Natural killer cell (primary cell): ENCODE measurements around the gene TRIM56. TPM values are rescaled to one million over a fixed set of nuclear protein-coding genes. Genes with fewer than 3 reads are reported as not detected.
"Not testable (repeated sequence)": the region's sequence is repeated elsewhere in the genome, so short reads cannot be mapped to it uniquely, and the experiment has no call there.

ENCODE experiments used
- ATAC-seq, 3 donors: fragments of 150-1000 bp in 2 of 3; fragments of 200-7000 bp in 1 of 3; cut with Tn5 transposase; 1 replicate in 1 of 3; 2 replicates in 2 of 3; pipeline ENCODE4 v1.10.0; 2021; ENCODE audit warnings: mild to moderate bottlenecking in 2 of 3, moderate library complexity in 2 of 3
- DNase-seq, 2 donors: peaks; one replicate each; pipeline versions ENCODE4 v3.0.0 to v3.0.0-alpha.2; 2013 to 2021; ENCODE audit warnings: mixed read lengths in 1 of 2
- H3K27ac ChIP-seq: one replicate; pipeline ENCODE4 v1.5.1; 2013; ENCODE audit warnings: mild to moderate bottlenecking, low read length
- H3K27me3 ChIP-seq: one replicate; pipeline ENCODE4 v1.6.1; 2013; ENCODE audit warnings: low read length; ENCODE audit not compliant: control insufficient read depth, insufficient read depth
- H3K36me3 ChIP-seq: one replicate; pipeline ENCODE4 v1.6.1; 2013; ENCODE audit warnings: low read length; ENCODE audit not compliant: control insufficient read depth, insufficient read depth
- H3K4me1 ChIP-seq: one replicate; pipeline ENCODE4 v1.6.1; 2013; ENCODE audit warnings: low read length; ENCODE audit not compliant: control insufficient read depth, insufficient read depth
- H3K4me3 ChIP-seq: one replicate; pipeline ENCODE4 v1.5.1; 2013; ENCODE audit warnings: low read length
- H3K9me3 ChIP-seq: one replicate; pipeline ENCODE4 v1.6.1; 2013; ENCODE audit warnings: low read length; ENCODE audit not compliant: control insufficient read depth, insufficient read depth
- H3K27ac Mint-ChIP-seq, 2 donors: one replicate each; pipeline ENCODE4 v1.8.0; 2022; ENCODE audit warnings: mild to moderate bottlenecking in 2 of 2, mixed read lengths in 2 of 2, moderate library complexity in 1 of 2
- H3K27me3 Mint-ChIP-seq, 2 donors: one replicate each; pipeline ENCODE4 v1.8.0; 2022; ENCODE audit warnings: low read depth in 2 of 2, mixed read lengths in 2 of 2
- H3K36me3 Mint-ChIP-seq: one replicate; pipeline ENCODE4 v1.8.0; 2022; ENCODE audit warnings: mixed read lengths
- H3K4me1 Mint-ChIP-seq, 2 donors: one replicate each; pipeline ENCODE4 v1.8.0; 2022; ENCODE audit warnings: mixed read lengths in 2 of 2
- H3K4me3 Mint-ChIP-seq: one replicate; pipeline ENCODE4 v1.8.0; 2022; ENCODE audit warnings: mild to moderate bottlenecking, moderate library complexity, mixed read lengths
- H3K9me3 Mint-ChIP-seq, 2 donors: one replicate each; pipeline ENCODE4 v1.8.0; 2022; ENCODE audit warnings: mixed read lengths in 2 of 2
- WGBS: methylation state at CpG from one replicate; pipeline ENCODE4 v1.1.7; 2013; ENCODE audit warnings: missing lambda C conversion rate; ENCODE audit not compliant: insufficient coverage; 5-methylcytosine and 5-hydroxymethylcytosine counted together
- intact Hi-C: fragments of 100-400 bp; cut with micrococcal nuclease; formaldehyde crosslinking; loops from one replicate; pipeline ENCODE4 v1.14.2; 2022
- total RNA-seq, 4 donors: library from RNA; stranded (reverse); fragments of 120-200 nt in 1 of 4; gene quantifications; one replicate each; pipeline versions ENCODE4 v1.2.3 to v1.2.4, GENCODE V29; 2013 to 2022
- TF ChIP-seq, protein P1 (sequence below): fragments of 200-600 bp; IDR thresholded peaks from one replicate; pipeline ENCODE4 v1.8.0; 2022; ENCODE audit warnings: antibody characterized with exemption

The TRIM56 gene, protein sequence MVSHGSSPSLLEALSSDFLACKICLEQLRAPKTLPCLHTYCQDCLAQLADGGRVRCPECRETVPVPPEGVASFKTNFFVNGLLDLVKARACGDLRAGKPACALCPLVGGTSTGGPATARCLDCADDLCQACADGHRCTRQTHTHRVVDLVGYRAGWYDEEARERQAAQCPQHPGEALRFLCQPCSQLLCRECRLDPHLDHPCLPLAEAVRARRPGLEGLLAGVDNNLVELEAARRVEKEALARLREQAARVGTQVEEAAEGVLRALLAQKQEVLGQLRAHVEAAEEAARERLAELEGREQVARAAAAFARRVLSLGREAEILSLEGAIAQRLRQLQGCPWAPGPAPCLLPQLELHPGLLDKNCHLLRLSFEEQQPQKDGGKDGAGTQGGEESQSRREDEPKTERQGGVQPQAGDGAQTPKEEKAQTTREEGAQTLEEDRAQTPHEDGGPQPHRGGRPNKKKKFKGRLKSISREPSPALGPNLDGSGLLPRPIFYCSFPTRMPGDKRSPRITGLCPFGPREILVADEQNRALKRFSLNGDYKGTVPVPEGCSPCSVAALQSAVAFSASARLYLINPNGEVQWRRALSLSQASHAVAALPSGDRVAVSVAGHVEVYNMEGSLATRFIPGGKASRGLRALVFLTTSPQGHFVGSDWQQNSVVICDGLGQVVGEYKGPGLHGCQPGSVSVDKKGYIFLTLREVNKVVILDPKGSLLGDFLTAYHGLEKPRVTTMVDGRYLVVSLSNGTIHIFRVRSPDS
- total RNA-seq: 10 to 100 TPM; 53.6 to 75.8 (median 63.9) TPM
- 28.1 TPM for total RNA-seq (2013)

GRCh38 chr7:101085162-101085964 lies at the start of gene TRIM56:
TSS of gene TRIM56 (plus strand) at chr7:101085481. CDS start at chr7:101087313, 1,832 bp downstream.
- TF ChIP-seq, protein P1, sequence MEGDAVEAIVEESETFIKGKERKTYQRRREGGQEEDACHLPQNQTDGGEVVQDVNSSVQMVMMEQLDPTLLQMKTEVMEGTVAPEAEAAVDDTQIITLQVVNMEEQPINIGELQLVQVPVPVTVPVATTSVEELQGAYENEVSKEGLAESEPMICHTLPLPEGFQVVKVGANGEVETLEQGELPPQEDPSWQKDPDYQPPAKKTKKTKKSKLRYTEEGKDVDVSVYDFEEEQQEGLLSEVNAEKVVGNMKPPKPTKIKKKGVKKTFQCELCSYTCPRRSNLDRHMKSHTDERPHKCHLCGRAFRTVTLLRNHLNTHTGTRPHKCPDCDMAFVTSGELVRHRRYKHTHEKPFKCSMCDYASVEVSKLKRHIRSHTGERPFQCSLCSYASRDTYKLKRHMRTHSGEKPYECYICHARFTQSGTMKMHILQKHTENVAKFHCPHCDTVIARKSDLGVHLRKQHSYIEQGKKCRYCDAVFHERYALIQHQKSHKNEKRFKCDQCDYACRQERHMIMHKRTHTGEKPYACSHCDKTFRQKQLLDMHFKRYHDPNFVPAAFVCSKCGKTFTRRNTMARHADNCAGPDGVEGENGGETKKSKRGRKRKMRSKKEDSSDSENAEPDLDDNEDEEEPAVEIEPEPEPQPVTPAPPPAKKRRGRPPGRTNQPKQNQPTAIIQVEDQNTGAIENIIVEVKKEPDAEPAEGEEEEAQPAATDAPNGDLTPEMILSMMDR: no peak
- peak; percentile 73 to 88 for DNase-seq
- H3K9me3 Mint-ChIP-seq: no peaks in the 10 kb centered on the region
- no peaks in the 10 kb centered on the region for H3K27me3 ChIP-seq
- H3K9me3 ChIP-seq: no peaks in the 10 kb centered on the region
- peaks cover 49% of the 10 kb centered on the region for H3K4me1 ChIP-seq
- peaks cover 24% of the 10 kb centered on the region for H3K36me3 ChIP-seq
- WGBS: under 1% methylated on average over 26 of the region's 26 CpGs
- ATAC-seq: peak; percentile 93 to 96 (median 95)
- peak within 1 kb of the TSS; percentile 93 for H3K4me3 ChIP-seq
- no peaks in the 10 kb centered on the region for H3K27me3 Mint-ChIP-seq
- H3K27ac Mint-ChIP-seq: peak within 1 kb of the TSS; percentile 90 to 99
- H3K36me3 Mint-ChIP-seq: no peaks in the 10 kb centered on the region
- H3K4me3 Mint-ChIP-seq: peak within 1 kb of the TSS; percentile 89
- intact Hi-C loops: no loop called here
- H3K27ac ChIP-seq: peak within 1 kb of the TSS; percentile 92
- H3K4me1 Mint-ChIP-seq: peaks cover 27 to 46% of the 10 kb centered on the region in 2 donors

DNA sequence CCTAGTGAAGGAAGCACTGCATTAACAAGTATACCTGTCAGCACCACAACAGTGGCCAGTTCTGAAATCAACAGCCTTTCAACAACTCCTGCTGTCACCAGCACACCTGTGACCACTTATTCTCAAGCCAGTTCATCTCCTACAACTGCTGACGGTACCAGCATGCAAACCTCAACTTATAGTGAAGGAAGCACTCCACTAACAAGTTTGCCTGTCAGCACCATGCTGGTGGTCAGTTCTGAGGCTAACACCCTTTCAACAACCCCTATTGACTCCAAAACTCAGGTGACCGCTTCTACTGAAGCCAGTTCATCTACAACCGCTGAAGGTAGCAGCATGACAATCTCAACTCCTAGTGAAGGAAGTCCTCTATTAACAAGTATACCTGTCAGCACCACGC lies 49.3 kb upstream of the TRIM56 start:
- H3K4me3 Mint-ChIP-seq: no peak overlapping the region

DNA sequence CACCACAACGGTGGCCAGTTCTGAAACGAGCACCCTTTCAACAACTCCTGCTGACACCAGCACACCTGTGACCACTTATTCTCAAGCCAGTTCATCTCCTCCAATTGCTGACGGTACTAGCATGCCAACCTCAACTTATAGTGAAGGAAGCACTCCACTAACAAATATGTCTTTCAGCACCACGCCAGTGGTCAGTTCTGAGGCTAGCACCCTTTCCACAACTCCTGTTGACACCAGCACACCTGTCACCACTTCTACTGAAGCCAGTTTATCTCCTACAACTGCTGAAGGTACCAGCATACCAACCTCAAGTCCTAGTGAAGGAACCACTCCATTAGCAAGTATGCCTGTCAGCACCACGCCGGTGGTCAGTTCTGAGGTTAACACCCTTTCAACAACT lies 44.0 kb upstream of the TRIM56 start:
- H3K4me3 ChIP-seq, H3K9me3 Mint-ChIP-seq, H3K27ac ChIP-seq, H3K4me1 ChIP-seq, H3K36me3 ChIP-seq, H3K36me3 Mint-ChIP-seq, ATAC-seq, DNase-seq, H3K27ac Mint-ChIP-seq, H3K4me1 Mint-ChIP-seq, H3K9me3 ChIP-seq, intact Hi-C loops, H3K4me3 Mint-ChIP-seq, H3K27me3 ChIP-seq, H3K27me3 Mint-ChIP-seq: not testable (repeated sequence)
- WGBS: 88% methylated on average over 6 of the region's 6 CpGs

More for the DNA sequence above, 49.3 kb upstream of the TRIM56 start:
- no peak overlapping the region for H3K27ac ChIP-seq
- H3K27ac Mint-ChIP-seq: no peak overlapping the region
- H3K36me3 Mint-ChIP-seq: no peaks in the 10 kb centered on the region
- H3K4me3 ChIP-seq: no peak overlapping the region
- 71% methylated on average over 4 of the region's 4 CpGs for WGBS
- no peaks in the 10 kb centered on the region for H3K9me3 Mint-ChIP-seq
- H3K4me1 Mint-ChIP-seq: no peaks in the 10 kb centered on the region
- DNase-seq (no peak), ATAC-seq (no peak)
- intact Hi-C loops: no loop called here
- H3K4me1 ChIP-seq: no peaks in the 10 kb centered on the region
- TF ChIP-seq, protein P1: no peak
- peaks cover 3 to 4% of the 10 kb centered on the region in 2 donors for H3K27me3 Mint-ChIP-seq
- H3K9me3 ChIP-seq: peaks cover 4% of the 10 kb centered on the region
- no peaks in the 10 kb centered on the region for H3K36me3 ChIP-seq
- no peaks in the 10 kb centered on the region for H3K27me3 ChIP-seq
